BLaER1 treated with 17β-estradiol and CSF1 and Interleukin-3, amounts not matched to agents 10 nM and 100 nM (cell line): ENCODE data around the gene CCDC85C.
A peak's percentile ranks its signal among the peaks of the same experiment; 100 is the strongest.

Experiments
- H3K27ac ChIP-seq, 11 experiments: shearing (Covaris generic); formaldehyde crosslinking; 2 replicates each; pipeline ENCODE4 v1.8.1; 2022
- H3K27me3 ChIP-seq, 11 experiments: shearing (Covaris generic); formaldehyde crosslinking; 2 replicates each; pipeline ENCODE4 v1.8.1; 2022
- H3K36me3 ChIP-seq, 11 experiments: shearing (Covaris generic); formaldehyde crosslinking; 2 replicates each; pipeline ENCODE4 v1.8.1; 2022
- H3K4me1 ChIP-seq, 10 experiments: shearing (Covaris generic); formaldehyde crosslinking; 2 replicates each; pipeline ENCODE4 v1.8.1; 2022
- H3K4me2 ChIP-seq, 11 experiments: shearing (Covaris generic); formaldehyde crosslinking; 2 replicates each; pipeline ENCODE4 v1.8.1; 2022
- H3K4me3 ChIP-seq, 10 experiments: shearing (Covaris generic); formaldehyde crosslinking; 2 replicates each; pipeline ENCODE4 v1.8.1; 2022
- H3K9ac ChIP-seq, 11 experiments: shearing (Covaris generic); formaldehyde crosslinking; 2 replicates each; pipeline ENCODE4 v1.8.1; 2022
- H3K9me3 ChIP-seq, 11 experiments: shearing (Covaris generic); formaldehyde crosslinking; replicated peaks in 1 of 11; 2 replicates each; pipeline ENCODE4 v1.8.1; 2022
- H4K20me1 ChIP-seq, 11 experiments: shearing (Covaris generic); formaldehyde crosslinking; 2 replicates each; pipeline ENCODE4 v1.8.1; 2022
- Cebpa-rat ChIP-seq, 11 experiments: shearing (Covaris generic); IDR thresholded peaks; 2 replicates each; pipeline ENCODE4 v1.8.1; 2022

CCDC85C gene

GRCh38 chr14:99578541-99579101 lies 25.4 kb downstream of the CCDC85C start:
- Histone ChIP-seq H3K9ac (no peak overlapping the region), H3K27ac (no peak overlapping the region; a peak in 1 of 22 replicates), H3K36me3 (no peaks in the 10 kb centered on the region), H3K27me3 (peaks cover 0 to 15% (median 0%) of the 10 kb centered on the region in 11 experiments; a peak in 4 of 22 replicates), H3K4me3 (no peak overlapping the region), H3K4me1 (peaks cover 8 to 81% (median 74%) of the 10 kb centered on the region in 10 experiments; a peak in 19 of 20 replicates), H3K4me2 (peak overlapping the region in 6 of 11 experiments; percentile 28 to 69 (median 38); a peak in 10 of 22 replicates), H3K9me3 (no peaks in the 10 kb centered on the region), H4K20me1 (peaks cover 0 to 87% (median 53%) of the 10 kb centered on the region in 11 experiments; a peak in 20 of 22 replicates)
- no peak for TF ChIP-seq Cebpa-rat (IDR thresholded peaks at IDR 0.05)

GRCh38 chr14:99576761-99577705 lies 27.0 kb downstream of the CCDC85C start:
- peaks cover 0 to 92% (median 69%) of the 10 kb centered on the region in 11 experiments; a peak in 20 of 22 replicates for H4K20me1 ChIP-seq
- no peak overlapping the region for H3K4me3 ChIP-seq
- peaks cover 0 to 27% (median 0%) of the 10 kb centered on the region in 11 experiments; a peak in 5 of 22 replicates for H3K27me3 ChIP-seq
- peak overlapping the region in 2 of 11 experiments; percentile 32 to 87; a peak in 3 of 22 replicates for H3K4me2 ChIP-seq
- peaks cover 23 to 89% (median 84%) of the 10 kb centered on the region in 10 experiments for H3K4me1 ChIP-seq
- no peaks in the 10 kb centered on the region for H3K9me3 ChIP-seq
- no peak for TF ChIP-seq Cebpa-rat (IDR thresholded peaks at IDR 0.05)
- no peaks in the 10 kb centered on the region for H3K36me3 ChIP-seq
- no peak overlapping the region for H3K9ac ChIP-seq
- no peak overlapping the region for H3K27ac ChIP-seq

GRCh38 chr14:99576304-99576703 lies 27.7 kb downstream of the CCDC85C start:
- H3K4me2 ChIP-seq, result peak overlapping the region in 6 of 11 experiments; percentile 32 to 96 (median 86); a peak in 8 of 22 replicates
- H3K4me3 ChIP-seq, result no peak overlapping the region
- H3K36me3 ChIP-seq, result no peaks in the 10 kb centered on the region
- peaks cover 0 to 29% (median 0%) of the 10 kb centered on the region in 11 experiments; a peak in 5 of 22 replicates for H3K27me3 ChIP-seq
- no peak for TF ChIP-seq Cebpa-rat (IDR thresholded peaks at IDR 0.05)
- no peaks in the 10 kb centered on the region for H3K9me3 ChIP-seq
- H3K27ac ChIP-seq, result no peak overlapping the region
- peaks cover 0 to 92% (median 75%) of the 10 kb centered on the region in 11 experiments; a peak in 20 of 22 replicates for H4K20me1 ChIP-seq
- peak overlapping the region in 1 of 11 experiments; percentile 50; a peak in 2 of 22 replicates for H3K9ac ChIP-seq
- peaks cover 31 to 89% (median 84%) of the 10 kb centered on the region in 10 experiments for H3K4me1 ChIP-seq

DNA sequence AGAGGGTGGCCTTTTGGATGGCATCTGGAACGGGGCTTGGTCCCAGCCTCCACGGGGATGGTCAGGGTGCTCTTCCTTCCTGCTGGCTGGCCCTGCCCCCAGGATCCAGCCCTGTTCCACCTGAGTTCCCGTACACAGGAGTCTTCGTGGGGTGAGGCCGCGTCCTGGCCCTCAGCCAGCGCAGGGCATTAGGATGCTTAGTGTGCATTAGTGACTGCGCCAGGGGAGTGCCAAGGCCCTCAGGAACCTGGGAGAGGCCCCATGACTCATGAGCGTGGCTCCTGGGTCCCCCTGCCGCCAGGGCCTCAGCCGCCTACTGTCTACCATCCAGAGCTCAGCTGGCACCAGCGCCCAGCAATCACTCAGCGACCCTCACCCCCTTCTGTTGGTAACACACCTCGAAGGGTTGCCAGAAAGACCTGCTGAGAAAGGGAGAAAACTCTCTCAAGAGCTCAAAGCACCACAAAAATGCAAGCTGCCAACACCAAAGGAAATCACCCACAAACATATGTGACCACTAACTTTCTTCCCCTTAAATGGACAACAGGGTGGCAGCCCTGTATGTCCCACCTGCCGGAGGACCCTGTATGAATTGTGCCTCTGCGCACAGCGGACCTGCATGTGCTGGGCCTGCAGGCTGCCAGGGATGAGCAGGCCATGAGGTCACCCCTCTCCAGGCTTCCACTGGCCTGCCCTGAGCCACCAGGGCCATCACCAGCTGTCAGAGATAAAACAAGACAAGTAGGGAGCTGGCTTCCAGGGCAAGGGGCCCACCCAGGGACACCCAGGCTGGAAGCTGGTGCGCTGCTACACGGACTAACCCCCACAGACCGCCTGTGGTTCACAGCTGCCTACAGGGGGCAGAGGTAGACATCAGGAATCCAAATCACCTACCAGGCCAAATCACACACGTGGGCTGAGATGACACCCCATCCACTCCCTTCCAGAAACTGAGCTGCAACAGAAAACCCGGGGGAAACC lies 28.7 kb downstream of the CCDC85C start:
- Histone ChIP-seq H3K4me1 (peaks cover 40 to 89% (median 84%) of the 10 kb centered on the region in 10 experiments), H3K4me3 (no peak overlapping the region), H3K27me3 (peaks cover 0 to 39% (median 0%) of the 10 kb centered on the region in 11 experiments; a peak in 5 of 22 replicates), H3K9me3 (no peaks in the 10 kb centered on the region), H3K36me3 (no peaks in the 10 kb centered on the region), H3K4me2 (peak overlapping the region in 9 of 11 experiments; percentile 46 to 96 (median 87); a peak in 18 of 22 replicates), H3K9ac (peak overlapping the region in 4 of 11 experiments; percentile 27 to 51 (median 48); a peak in 4 of 22 replicates), H4K20me1 (peaks cover 0 to 94% (median 78%) of the 10 kb centered on the region in 11 experiments; a peak in 20 of 22 replicates), H3K27ac (0 out of 22 replicates have a peak overlapping the region, but pooled peaks of 2 of the 11 experiments have one; percentile 6 to 20)
- no peak for TF ChIP-seq Cebpa-rat (IDR thresholded peaks at IDR 0.05)

GRCh38 chr14:99574099-99574880 lies 29.7 kb downstream of the CCDC85C start:
- peaks cover 50 to 90% (median 85%) of the 10 kb centered on the region in 10 experiments for H3K4me1 ChIP-seq
- peaks cover 0 to 96% (median 84%) of the 10 kb centered on the region in 11 experiments; a peak in 20 of 22 replicates for H4K20me1 ChIP-seq
- TF ChIP-seq Cebpa-rat (IDR thresholded peaks at IDR 0.05), result no peak
- peaks cover 0 to 45% (median 0%) of the 10 kb centered on the region in 11 experiments; a peak in 5 of 22 replicates for H3K27me3 ChIP-seq
- H3K9ac ChIP-seq, result peak overlapping the region in 4 of 11 experiments; percentile 27 to 51 (median 45); a peak in 7 of 22 replicates
- peak overlapping the region in 2 of 11 experiments; percentile 6 to 20; a peak in 2 of 22 replicates for H3K27ac ChIP-seq
- H3K4me2 ChIP-seq, result peak overlapping the region in 10 of 11 experiments; percentile 7 to 96 (median 86); a peak in 17 of 22 replicates
- no peak overlapping the region for H3K4me3 ChIP-seq
- H3K36me3 ChIP-seq, result no peaks in the 10 kb centered on the region
- no peaks in the 10 kb centered on the region for H3K9me3 ChIP-seq

- H3K27ac ChIP-seq, result peak overlapping the region in 1 of 11 experiments; percentile 3; a peak in 1 of 22 replicates
- peak overlapping the region in 6 of 11 experiments; percentile 9 to 54 (median 34); a peak in 6 of 22 replicates for H3K9ac ChIP-seq
- no peaks in the 10 kb centered on the region for H3K36me3 ChIP-seq
- no peaks in the 10 kb centered on the region for H3K9me3 ChIP-seq
- H3K4me2 ChIP-seq, result peak overlapping the region; percentile 74 to 96 (median 85)
- TF ChIP-seq Cebpa-rat (IDR thresholded peaks at IDR 0.05), result no peak
- H3K4me3 ChIP-seq, result no peak overlapping the region
- peaks cover 58 to 90% (median 85%) of the 10 kb centered on the region in 10 experiments for H3K4me1 ChIP-seq
- H4K20me1 ChIP-seq, result peaks cover 0 to 96% (median 85%) of the 10 kb centered on the region in 11 experiments; a peak in 20 of 22 replicates
- H3K27me3 ChIP-seq, result peaks cover 0 to 45% (median 0%) of the 10 kb centered on the region in 11 experiments; a peak in 5 of 22 replicates
Measured at GRCh38 chr14:99573436-99574098, 30.4 kb downstream of the CCDC85C start.
